SJSA1 (cell line): ENCODE results near the gene EFS. TPM values are rescaled to one million over a fixed set of nuclear protein-coding genes. Genes with fewer than 3 reads are reported as not detected.

Source experiments
- DNase-seq, 2 experiments: peaks; one replicate each; pipeline ENCODE4 v3.0.0-alpha.2; 2015 to 2020; ENCODE audit warnings: low spot score in 2 of 2, low read depth in 1 of 2
- H3K27ac ChIP-seq: fragments of 250-450 bp; sonication (Bioruptor Pico); 2 replicates; pipeline ENCODE4 v1.5.1; 2020; ENCODE audit warnings: mild to moderate bottlenecking, moderate library complexity
- H3K27me3 ChIP-seq: fragments of 250-450 bp; sonication (Bioruptor Pico); replicated peaks from 2 replicates; pipeline ENCODE4 v1.5.1; 2020; ENCODE audit warnings: mild to moderate bottlenecking, moderate library complexity
- H3K36me3 ChIP-seq: fragments of 250-450 bp; sonication (Bioruptor Pico); 2 replicates; pipeline ENCODE4 v1.5.1; 2020; ENCODE audit warnings: mild to moderate bottlenecking
- H3K4me1 ChIP-seq: fragments of 250-450 bp; sonication (Bioruptor Pico); replicated peaks from 2 replicates; pipeline ENCODE4 v1.6.1; 2021; ENCODE audit warnings: mild to moderate bottlenecking
- H3K4me3 ChIP-seq: fragments of 250-450 bp; sonication (Bioruptor Pico); 2 replicates; pipeline ENCODE4 v1.5.1; 2020; ENCODE audit warnings: mild to moderate bottlenecking
- H3K9me3 ChIP-seq: fragments of 250-450 bp; sonication (Bioruptor Pico); replicated peaks from 2 replicates; pipeline ENCODE4 v1.5.1; 2020; ENCODE audit warnings: mild to moderate bottlenecking
- total RNA-seq: library from RNA; depleted of rRNA; stranded (reverse); fragments of >200 nt; shearing (Covaris generic); gene quantifications from 2 replicates; pipeline ENCODE4 v1.2.3, GENCODE V29; 2014

EFS gene
- total RNA-seq, 1 experiment from 2014 or later = not detected

DNA sequence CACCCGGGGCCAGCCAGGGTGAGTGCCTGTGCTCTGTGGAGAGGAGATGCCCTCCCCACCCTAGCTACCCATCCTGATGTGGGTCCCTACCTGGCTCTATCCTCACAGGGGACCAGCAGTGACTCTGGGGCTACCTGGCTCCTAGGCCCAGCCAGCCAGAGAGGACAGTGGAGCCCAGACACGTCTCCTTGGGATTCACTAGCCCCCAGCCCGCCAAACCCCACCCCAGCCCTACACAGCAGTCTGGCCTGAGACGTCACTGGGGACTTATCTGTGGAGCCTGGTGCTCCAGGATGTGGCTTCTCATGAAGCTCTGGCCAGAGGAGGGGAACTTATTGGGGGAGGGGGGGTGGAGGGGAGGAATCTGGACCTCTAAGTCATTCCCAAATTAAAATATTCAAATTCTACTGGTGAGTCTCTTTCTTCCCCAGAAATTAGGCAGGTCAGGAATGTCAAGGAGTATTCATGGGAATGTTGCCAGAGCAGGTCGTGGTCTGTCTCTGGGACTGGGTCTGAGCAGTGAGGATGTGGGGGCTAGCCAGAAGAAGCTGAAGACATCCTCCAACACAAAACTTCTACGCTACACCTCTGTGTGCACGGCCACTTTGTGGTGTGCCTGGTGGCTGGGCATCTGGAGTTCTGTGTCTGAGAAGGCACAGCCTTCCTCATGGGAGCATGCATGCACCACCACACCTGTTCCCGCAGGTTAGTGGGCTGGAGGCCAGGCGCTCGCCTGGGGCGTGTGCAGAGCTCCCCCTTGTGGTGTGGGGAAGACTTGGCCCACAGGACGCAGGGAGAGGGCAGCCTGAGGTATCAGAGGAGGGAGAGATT, 14.6 kb upstream of the EFS start:
- DNase-seq = peak in 1 of 2 experiments; percentile 18
- Histone ChIP-seq H3K27ac (no peak overlapping the region), H3K36me3 (no peaks in the 10 kb centered on the region), H3K4me1 (no peaks in the 10 kb centered on the region), H3K4me3 (no peak overlapping the region), H3K27me3 (peaks cover 3% of the 10 kb centered on the region), H3K9me3 (no peaks in the 10 kb centered on the region)

- Histone ChIP-seq H3K27ac (no peak overlapping the region), H3K36me3 (no peaks in the 10 kb centered on the region), H3K9me3 (no peaks in the 10 kb centered on the region), H3K4me1 (no peaks in the 10 kb centered on the region), H3K27me3 (peaks cover 4% of the 10 kb centered on the region), H3K4me3 (no peak overlapping the region)
- DNase-seq = no peak
Observed at GRCh38 chr14:23378612-23379220, 13.7 kb upstream of the EFS start.

DNA sequence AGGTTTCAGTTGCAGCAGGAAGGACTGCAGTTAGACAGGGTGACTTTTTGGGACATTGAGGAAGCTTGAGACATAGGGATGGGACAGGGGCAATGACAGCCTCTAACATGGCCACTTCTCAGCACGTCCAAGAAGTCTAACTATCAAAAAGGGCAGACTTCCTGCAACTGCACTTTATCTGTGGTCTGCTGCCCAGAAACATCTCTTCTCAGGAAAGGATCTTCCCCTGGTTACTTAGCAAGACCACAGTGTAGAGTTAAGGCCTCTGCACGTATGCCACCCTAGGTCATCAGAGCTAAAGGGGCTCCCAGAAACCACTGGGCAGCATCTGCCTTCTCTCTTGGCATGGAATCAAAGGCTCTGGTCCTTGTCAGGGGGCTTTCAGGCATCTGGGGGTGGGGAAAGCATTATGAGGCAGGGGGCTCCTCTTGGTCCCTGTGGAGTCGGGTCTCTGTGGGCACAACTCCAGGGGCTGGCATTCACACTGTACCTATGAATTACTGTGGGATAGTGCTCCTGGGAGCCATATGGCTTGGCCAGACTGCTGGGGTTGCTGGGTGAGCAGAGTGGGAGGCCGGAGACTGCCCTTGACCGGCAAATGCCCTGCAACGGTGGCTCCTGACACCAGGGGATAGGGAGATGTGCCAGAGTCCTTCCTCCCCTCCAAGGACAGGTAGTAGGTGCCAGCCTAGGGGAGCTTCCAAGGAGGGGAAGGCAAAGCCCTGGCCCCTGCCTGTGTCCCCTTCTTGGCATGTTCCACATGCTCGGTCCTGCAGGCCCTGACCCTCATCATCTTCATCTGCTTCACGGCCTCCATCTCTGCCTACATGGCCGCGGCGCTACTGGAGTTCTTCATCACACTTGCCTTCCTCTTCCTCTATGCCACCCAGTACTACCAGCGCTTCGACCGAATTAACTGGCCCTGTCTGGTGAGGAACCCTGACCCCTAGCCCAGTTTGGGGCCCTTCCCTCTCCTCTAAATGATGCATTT, 12.9 kb upstream of the EFS start:
- H3K36me3 ChIP-seq = no peaks in the 10 kb centered on the region
- no peak overlapping the region for H3K4me3 ChIP-seq
- H3K9me3 ChIP-seq = no peaks in the 10 kb centered on the region
- H3K4me1 ChIP-seq = no peaks in the 10 kb centered on the region
- no peak for DNase-seq
- H3K27me3 ChIP-seq = peaks cover 7% of the 10 kb centered on the region
- H3K27ac ChIP-seq = no peak overlapping the region

- no peak for DNase-seq
- Histone ChIP-seq H3K4me1 (no peaks in the 10 kb centered on the region), H3K27ac (no peak overlapping the region), H3K4me3 (no peak overlapping the region), H3K9me3 (no peaks in the 10 kb centered on the region), H3K36me3 (no peaks in the 10 kb centered on the region), H3K27me3 (peaks cover 7% of the 10 kb centered on the region)
Observed at GRCh38 chr14:23377198-23377550, 12.2 kb upstream of the EFS start.

GRCh38 chr14:23376482-23377197, 11.7 kb upstream of the EFS start, which contains the start of gene CMTM5:
Gene CMTM5, plus strand, starts transcription at chr14:23377046. Its CDS starts 206 bp downstream, at chr14:23377252.
- Histone ChIP-seq H3K36me3 (no peaks in the 10 kb centered on the region), H3K27me3 (peaks cover 7% of the 10 kb centered on the region), H3K9me3 (no peaks in the 10 kb centered on the region), H3K4me1 (no peaks in the 10 kb centered on the region), H3K4me3 (no peak within 1 kb of the TSS), H3K27ac (no peak within 1 kb of the TSS)
- DNase-seq = no peak

- Histone ChIP-seq H3K4me1 (no peaks in the 10 kb centered on the region), H3K9me3 (no peaks in the 10 kb centered on the region), H3K36me3 (no peaks in the 10 kb centered on the region), H3K4me3 (no peak overlapping the region), H3K27me3 (peaks cover 7% of the 10 kb centered on the region), H3K27ac (no peak overlapping the region)
- no peak for DNase-seq
Observed at GRCh38 chr14:23375527-23376251, 10.7 kb upstream of the EFS start.

DNA sequence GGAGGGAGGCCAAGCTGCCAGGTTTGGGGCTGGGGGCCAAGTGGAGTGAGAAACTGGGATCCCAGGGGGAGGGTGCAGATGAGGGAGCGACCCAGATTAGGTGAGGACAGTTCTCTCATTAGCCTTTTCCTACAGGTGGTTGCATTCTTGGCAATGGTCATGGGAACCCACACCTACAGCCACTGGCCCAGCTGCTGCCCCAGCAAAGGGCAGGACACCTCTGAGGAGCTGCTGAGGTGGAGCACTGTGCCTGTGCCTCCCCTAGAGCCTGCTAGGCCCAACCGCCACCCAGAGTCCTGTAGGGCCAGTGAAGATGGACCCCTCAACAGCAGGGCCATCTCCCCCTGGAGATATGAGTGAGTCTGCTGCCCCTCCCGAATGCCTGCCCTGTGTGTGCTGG, 8.1 kb upstream of the EFS start:
- H3K36me3 ChIP-seq = no peaks in the 10 kb centered on the region
- H3K27me3 ChIP-seq = peaks cover 9% of the 10 kb centered on the region
- H3K27ac ChIP-seq = no peak overlapping the region
- no peak for DNase-seq
- no peaks in the 10 kb centered on the region for H3K4me1 ChIP-seq
- no peak overlapping the region for H3K4me3 ChIP-seq
- H3K9me3 ChIP-seq = no peaks in the 10 kb centered on the region

- no peak within 1 kb of the TSS for H3K27ac ChIP-seq
- no peaks in the 10 kb centered on the region for H3K36me3 ChIP-seq
- H3K4me3 ChIP-seq = no peak within 1 kb of the TSS
- H3K9me3 ChIP-seq = no peaks in the 10 kb centered on the region
- peaks cover 12% of the 10 kb centered on the region for H3K27me3 ChIP-seq
- no peaks in the 10 kb centered on the region for H3K4me1 ChIP-seq
- no peak for DNase-seq
Observed at GRCh38 chr14:23372509-23372908, 7.5 kb upstream of the EFS start, which contains the start of gene IL25. Gene IL25, plus strand, starts transcription at chr14:23372809.

- DNase-seq = no peak
- H3K27me3 ChIP-seq = peaks cover 15% of the 10 kb centered on the region
- no peaks in the 10 kb centered on the region for H3K4me1 ChIP-seq
- H3K9me3 ChIP-seq = no peaks in the 10 kb centered on the region
- no peaks in the 10 kb centered on the region for H3K36me3 ChIP-seq
- no peak overlapping the region for H3K4me3 ChIP-seq
- H3K27ac ChIP-seq = no peak overlapping the region
Observed at GRCh38 chr14:23371865-23372264, 6.9 kb upstream of the EFS start.

GRCh38 chr14:23370221-23370620, 5.2 kb upstream of the EFS start:
- Histone ChIP-seq H3K4me3 (no peak overlapping the region), H3K27ac (no peak overlapping the region), H3K9me3 (no peaks in the 10 kb centered on the region), H3K4me1 (no peaks in the 10 kb centered on the region), H3K27me3 (peaks cover 27% of the 10 kb centered on the region), H3K36me3 (no peaks in the 10 kb centered on the region)
- no peak for DNase-seq

DNA sequence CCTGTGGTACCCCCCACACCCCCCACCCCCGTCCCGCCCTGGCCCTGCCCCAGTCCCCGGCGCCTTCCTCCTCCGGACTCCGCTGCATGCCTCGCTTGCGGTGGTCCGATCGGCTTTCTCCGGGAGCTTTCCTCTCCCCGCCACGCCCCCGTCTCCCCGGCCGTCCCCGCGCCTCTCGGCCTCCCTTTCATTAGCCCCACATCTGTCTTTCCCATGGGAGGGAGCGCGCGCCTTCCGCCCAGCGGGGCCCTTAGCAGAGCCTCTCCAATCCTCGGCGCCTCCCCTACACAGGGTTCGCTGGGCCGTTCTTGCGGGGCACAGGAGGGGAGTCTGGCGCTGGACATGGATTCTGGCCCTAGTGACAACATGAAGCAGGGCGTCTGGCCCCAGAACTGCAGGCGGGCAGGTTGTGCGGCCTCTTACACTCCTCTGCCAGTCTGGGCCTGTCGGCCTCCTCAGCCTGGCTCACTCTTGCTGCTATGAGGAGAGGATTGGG, 1.5 kb upstream of the EFS start:
- peak in 1 of 2 experiments; percentile 38 for DNase-seq
- no peak overlapping the region for H3K27ac ChIP-seq
- H3K36me3 ChIP-seq = no peaks in the 10 kb centered on the region
- no peaks in the 10 kb centered on the region for H3K4me1 ChIP-seq
- no peaks in the 10 kb centered on the region for H3K9me3 ChIP-seq
- H3K27me3 ChIP-seq = peaks cover 51% of the 10 kb centered on the region
- no peak overlapping the region for H3K4me3 ChIP-seq

- Histone ChIP-seq H3K4me1 (no peaks in the 10 kb centered on the region), H3K36me3 (no peaks in the 10 kb centered on the region), H3K4me3 (no peak overlapping the region), H3K27me3 (peaks cover 51% of the 10 kb centered on the region), H3K27ac (no peak overlapping the region), H3K9me3 (no peaks in the 10 kb centered on the region)
- DNase-seq = no peak
Observed at GRCh38 chr14:23365732-23366425, 907 bp upstream of the EFS start.
